Fibroblast of pulmonary artery (primary cell): ENCODE results near the gene APELA.
"Not testable (repeated sequence)": the region's sequence is repeated elsewhere in the genome, so short reads cannot be mapped to it uniquely, and the experiment has no call there.

ENCODE experiments used
- DNase-seq: peaks from one replicate; pipeline ENCODE4 v3.0.0-alpha.2; 2010; ENCODE audit warnings: low read depth
- H3K4me3 ChIP-seq: replicated peaks from 2 replicates; pipeline ENCODE4 v1.5.1; 2011; ENCODE audit warnings: low read depth, mild to moderate bottlenecking, control low read depth, low read length, moderate library complexity
- CTCF ChIP-seq: IDR thresholded peaks from 2 replicates; pipeline ENCODE4 v1.5.1; 2011; ENCODE audit warnings: mild to moderate bottlenecking, control low read depth, low read length, inconsistent platforms; ENCODE audit errors: missing control alignments

Gene APELA

GRCh38 chr4:164892018-164892417 lies 15.0 kb downstream of the APELA start:
- no peak overlapping the region for H3K4me3 ChIP-seq
- no peak for TF ChIP-seq CTCF
- no peak for DNase-seq

- DNase-seq, result no peak
- no peak overlapping the region for H3K4me3 ChIP-seq
- no peak for TF ChIP-seq CTCF
These were observed 17.7 kb downstream of the APELA start for GRCh38 chr4:164894702-164895101.

- H3K4me3 ChIP-seq, result no peak overlapping the region
- no peak for TF ChIP-seq CTCF
- DNase-seq, result no peak
These were observed 25.6 kb downstream of the APELA start for GRCh38 chr4:164902608-164903007.

GRCh38 chr4:164904336-164904735 lies 27.4 kb downstream of the APELA start:
- TF ChIP-seq CTCF, result no peak

GRCh38 chr4:164904941-164905340 lies 28.0 kb downstream of the APELA start:
- no peak for DNase-seq
- TF ChIP-seq CTCF, result no peak
- H3K4me3 ChIP-seq, result no peak overlapping the region

More at GRCh38 chr4:164904336-164904735, 27.4 kb downstream of the APELA start:
- DNase-seq, result no peak
- H3K4me3 ChIP-seq, result no peak overlapping the region

- TF ChIP-seq CTCF, result no peak
- H3K4me3 ChIP-seq, result no peak overlapping the region
- DNase-seq, result no peak
These were observed 29.4 kb downstream of the APELA start for GRCh38 chr4:164906368-164906767.

- not testable (repeated sequence) for DNase-seq, H3K4me3 ChIP-seq
These were observed 36.5 kb downstream of the APELA start for GRCh38 chr4:164913506-164913905.
